Panc1 (cell line): ENCODE measurements around the gene PRRC2C.

ENCODE experiments used
- CTCF ChIP-seq: fragments of 450-650 bp; IDR thresholded peaks from 2 replicates; pipeline ENCODE4 v1.5.1; 2017; ENCODE audit warnings: mild to moderate bottlenecking
- POLR2AphosphoS5 ChIP-seq: IDR thresholded peaks from 2 replicates; pipeline ENCODE4 v1.6.1; 2012; ENCODE audit warnings: mild to moderate bottlenecking, low read depth, low read length, moderate library complexity
- REST ChIP-seq, 2 experiments: IDR thresholded peaks; 2 replicates each; pipeline ENCODE4 v1.6.1; 2011 to 2012; ENCODE audit warnings: low read depth in 2 of 2, control low read depth in 1 of 2, low read length in 1 of 2, mild to moderate bottlenecking in 1 of 2, moderate library complexity in 1 of 2; ENCODE audit not compliant: insufficient read depth in 1 of 2
- SIN3A ChIP-seq: IDR thresholded peaks from 2 replicates; pipeline ENCODE4 v1.6.1; 2012; ENCODE audit warnings: low read depth, mild to moderate bottlenecking, low read length, moderate library complexity, borderline replicate concordance; ENCODE audit not compliant: insufficient read depth
- TCF7L2 ChIP-seq: IDR thresholded peaks from 2 replicates; pipeline ENCODE4 v1.6.1; 2011; ENCODE audit warnings: mild to moderate bottlenecking, low read depth, low read length, inconsistent platforms

GRCh38 chr1:171581226-171581625 is 95.9 kb downstream of the PRRC2C start:
- TF ChIP-seq CTCF (no peak), REST (IDR thresholded peaks at IDR 0.05; ENCODE audit: insufficient read depth in 1 of 2, low read depth in 2 of 2, low read length in 1 of 2) (no peak), TCF7L2 (no peak), POLR2AphosphoS5 (no peak), SIN3A (no peak)
